Measurements from ENCODE around the gene BBS4. TPM values are rescaled to one million over a fixed set of nuclear protein-coding genes. Genes with fewer than 3 reads are reported as not detected.

The BBS4 gene
- total RNA-seq, 1 donor from 2014 or later: 26.6 TPM

DNA sequence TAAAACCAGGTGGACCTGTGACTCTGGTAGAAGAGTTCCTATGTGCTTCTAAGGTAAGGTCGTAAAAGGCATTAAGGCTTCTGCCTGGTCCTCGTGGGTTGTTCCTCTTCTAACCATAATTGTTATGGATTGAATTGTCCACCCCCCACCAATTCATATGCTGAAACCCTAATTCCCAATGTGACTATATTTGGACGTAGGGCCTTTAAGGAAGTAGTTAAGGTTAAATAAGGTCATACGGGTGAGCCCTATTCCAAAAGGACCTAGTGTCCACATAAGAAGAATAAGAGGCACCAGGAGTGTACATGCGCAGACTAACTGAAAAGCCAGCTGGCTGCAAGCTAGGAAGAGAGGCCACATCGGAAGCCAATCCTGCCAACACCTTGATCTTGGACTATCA lies 95.6 kb downstream of the BBS4 start:
- Histone ChIP-seq H3K9ac (ENCODE audit: low read depth in 1 of 3, low read length in 3 of 3) (no peak overlapping the region), H3K4me3 (ENCODE audit: low read length in 3 of 3) (peak overlapping the region in 1 of 3 donors; percentile 84), H3K4me1 (ENCODE audit: control insufficient read depth in 3 of 3, insufficient read depth in 3 of 3, low read length in 3 of 3) (peaks cover 23 to 45% (median 29%) of the 10 kb centered on the region in 3 donors), H3K9me3 (ENCODE audit: control insufficient read depth in 3 of 3, low read length in 3 of 3) (no peaks in the 10 kb centered on the region), H3K36me3 (ENCODE audit: control insufficient read depth in 3 of 3, insufficient read depth in 3 of 3, low read length in 3 of 3) (peaks cover 0 to 18% (median 6%) of the 10 kb centered on the region in 3 donors), H3K27ac (ENCODE audit: low read depth, low read length) (no peak overlapping the region), H3K27me3 (ENCODE audit: control insufficient read depth in 3 of 3, insufficient read depth in 3 of 3, low read length in 3 of 3) (no peaks in the 10 kb centered on the region)

GRCh38 chr15:72782274-72783003 lies 96.4 kb downstream of the BBS4 start:
- Histone ChIP-seq H3K9ac (ENCODE audit: low read depth in 1 of 3, low read length in 3 of 3) (peak overlapping the region; percentile 92 to 97 (median 95)), H3K4me1 (ENCODE audit: control insufficient read depth in 3 of 3, insufficient read depth in 3 of 3, low read length in 3 of 3) (peaks cover 23 to 45% (median 29%) of the 10 kb centered on the region in 3 donors), H3K27me3 (ENCODE audit: control insufficient read depth in 3 of 3, insufficient read depth in 3 of 3, low read length in 3 of 3) (no peaks in the 10 kb centered on the region), H3K4me3 (ENCODE audit: low read length in 3 of 3) (peak overlapping the region; percentile 84 to 97 (median 85)), H3K9me3 (ENCODE audit: control insufficient read depth in 3 of 3, low read length in 3 of 3) (no peaks in the 10 kb centered on the region), H3K27ac (ENCODE audit: low read depth, low read length) (peak overlapping the region; percentile 93), H3K36me3 (ENCODE audit: control insufficient read depth in 3 of 3, insufficient read depth in 3 of 3, low read length in 3 of 3) (peaks cover 0 to 15% (median 6%) of the 10 kb centered on the region in 3 donors)

DNA sequence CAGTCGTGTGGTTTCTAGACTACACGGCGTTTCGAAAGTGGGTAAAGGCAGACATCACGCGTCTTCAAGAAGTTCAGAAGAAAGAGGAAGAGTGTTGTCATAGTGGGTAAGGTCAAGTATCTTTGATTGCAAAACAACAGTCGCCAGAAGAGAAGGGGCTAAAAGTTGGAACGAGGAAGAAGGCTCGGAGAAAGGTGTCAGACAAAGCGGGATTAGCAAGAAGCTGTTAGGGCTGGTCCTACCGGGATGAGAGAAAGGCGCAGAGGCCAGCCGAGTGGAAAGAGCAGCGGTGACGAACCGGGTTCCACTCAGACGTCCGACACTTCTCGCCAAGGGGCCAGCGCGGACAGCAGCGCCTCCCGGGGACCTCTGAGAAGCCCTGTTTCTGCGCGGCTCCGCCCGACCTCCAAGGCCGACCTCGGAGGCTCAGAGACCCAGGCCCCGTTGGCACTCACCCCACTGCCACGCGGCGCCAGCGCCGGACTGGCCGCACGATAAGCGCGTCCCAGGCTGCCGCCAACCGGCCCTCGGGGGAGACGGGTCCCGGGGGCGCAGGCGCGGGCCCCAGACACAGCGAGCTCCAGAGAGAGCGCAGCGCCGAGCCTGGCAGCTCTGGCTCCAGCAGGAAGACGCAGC lies 97.1 kb downstream of the BBS4 start:
- H3K4me1 ChIP-seq (ENCODE audit: control insufficient read depth in 3 of 3, insufficient read depth in 3 of 3, low read length in 3 of 3): peaks cover 23 to 45% (median 29%) of the 10 kb centered on the region in 3 donors
- peaks cover 0 to 15% (median 6%) of the 10 kb centered on the region in 3 donors for H3K36me3 ChIP-seq (ENCODE audit: control insufficient read depth in 3 of 3, insufficient read depth in 3 of 3, low read length in 3 of 3)
- peak overlapping the region; percentile 93 for H3K27ac ChIP-seq (ENCODE audit: low read depth, low read length)
- peak overlapping the region; percentile 84 to 97 (median 85) for H3K4me3 ChIP-seq (ENCODE audit: low read length in 3 of 3)
- H3K9ac ChIP-seq (ENCODE audit: low read depth in 1 of 3, low read length in 3 of 3): peak overlapping the region; percentile 92 to 97 (median 95)
- H3K9me3 ChIP-seq (ENCODE audit: control insufficient read depth in 3 of 3, low read length in 3 of 3): no peaks in the 10 kb centered on the region
- H3K27me3 ChIP-seq (ENCODE audit: control insufficient read depth in 3 of 3, insufficient read depth in 3 of 3, low read length in 3 of 3): no peaks in the 10 kb centered on the region

DNA sequence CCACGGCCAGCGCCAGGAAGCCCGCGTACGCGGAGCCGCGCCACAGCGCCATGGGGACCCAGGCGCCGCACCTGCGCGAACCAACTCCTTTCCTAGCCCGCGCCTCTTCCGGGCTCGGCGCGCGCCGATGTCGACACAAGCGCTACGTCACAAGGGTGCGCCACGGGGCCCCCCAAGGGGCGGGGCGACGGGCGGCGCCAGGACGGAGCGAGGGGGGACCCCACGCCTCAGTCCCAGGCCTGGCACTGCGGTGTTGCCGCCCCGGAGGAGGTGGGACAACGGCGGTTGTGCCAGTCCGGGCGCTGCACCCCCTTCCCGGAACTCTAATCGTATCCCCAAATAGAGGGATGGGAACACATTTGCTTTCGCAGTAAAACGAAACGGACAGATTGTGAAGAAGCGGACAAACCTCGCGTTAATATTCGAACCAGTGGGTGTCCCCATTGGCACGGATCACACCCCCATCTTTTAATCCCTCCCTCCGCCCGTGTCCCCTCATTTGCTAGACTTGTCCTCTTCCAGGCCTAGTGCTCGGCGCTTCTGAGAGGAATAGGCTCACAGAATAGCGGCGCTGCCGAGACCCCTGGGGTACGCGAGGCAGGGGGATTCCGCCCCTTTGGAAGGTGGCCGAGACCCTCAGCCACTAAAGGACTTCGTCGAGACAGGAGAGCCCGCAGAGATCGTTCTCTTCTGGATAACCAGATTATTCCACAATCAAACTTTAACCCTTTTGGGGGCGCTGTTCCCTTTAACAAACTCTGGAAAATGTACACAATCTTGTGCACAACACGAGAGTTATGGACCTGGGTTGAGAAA lies 97.8 kb downstream of the BBS4 start, which contains the start of gene ADPGK:
Gene ADPGK (minus strand): TSS at position 119 of the 816 bp plus-strand sequence. CDS start 67 bp downstream, at position 52.
- H3K4me1 ChIP-seq (ENCODE audit: control insufficient read depth in 3 of 3, insufficient read depth in 3 of 3, low read length in 3 of 3): peaks cover 23 to 45% (median 29%) of the 10 kb centered on the region in 3 donors

GRCh38 chr15:72784456-72784876 lies 98.5 kb downstream of the BBS4 start:
- Histone ChIP-seq H3K27me3 (ENCODE audit: control insufficient read depth in 3 of 3, insufficient read depth in 3 of 3, low read length in 3 of 3) (no peaks in the 10 kb centered on the region), H3K9ac (ENCODE audit: low read depth in 1 of 3, low read length in 3 of 3) (peak overlapping the region; percentile 95 to 97 (median 97)), H3K36me3 (ENCODE audit: control insufficient read depth in 3 of 3, insufficient read depth in 3 of 3, low read length in 3 of 3) (peaks cover 0 to 6% (median 6%) of the 10 kb centered on the region in 3 donors), H3K4me1 (ENCODE audit: control insufficient read depth in 3 of 3, insufficient read depth in 3 of 3, low read length in 3 of 3) (peaks cover 23 to 45% (median 29%) of the 10 kb centered on the region in 3 donors), H3K4me3 (ENCODE audit: low read length in 3 of 3) (peak overlapping the region; percentile 84 to 97 (median 85)), H3K27ac (ENCODE audit: low read depth, low read length) (peak overlapping the region; percentile 93), H3K9me3 (ENCODE audit: control insufficient read depth in 3 of 3, low read length in 3 of 3) (no peaks in the 10 kb centered on the region)

More for the DNA sequence above, 97.8 kb downstream of the BBS4 start, which contains the start of gene ADPGK:
- H3K9ac ChIP-seq (ENCODE audit: low read depth in 1 of 3, low read length in 3 of 3): peak within 1 kb of the TSS; percentile 95 to 97 (median 97)
- H3K27ac ChIP-seq (ENCODE audit: low read depth, low read length): peak within 1 kb of the TSS; percentile 93
- H3K36me3 ChIP-seq (ENCODE audit: control insufficient read depth in 3 of 3, insufficient read depth in 3 of 3, low read length in 3 of 3): peaks cover 0 to 8% (median 6%) of the 10 kb centered on the region in 3 donors
- no peaks in the 10 kb centered on the region for H3K9me3 ChIP-seq (ENCODE audit: control insufficient read depth in 3 of 3, low read length in 3 of 3)
- H3K4me3 ChIP-seq (ENCODE audit: low read length in 3 of 3): peak within 1 kb of the TSS; percentile 84 to 97 (median 85)
- H3K27me3 ChIP-seq (ENCODE audit: control insufficient read depth in 3 of 3, insufficient read depth in 3 of 3, low read length in 3 of 3): no peaks in the 10 kb centered on the region

- no peak overlapping the region for H3K4me3 ChIP-seq (ENCODE audit: low read length in 3 of 3)
- no peaks in the 10 kb centered on the region for H3K27me3 ChIP-seq (ENCODE audit: control insufficient read depth in 3 of 3, insufficient read depth in 3 of 3, low read length in 3 of 3)
- H3K27ac ChIP-seq (ENCODE audit: low read depth, low read length): peak overlapping the region; percentile 93
- H3K4me1 ChIP-seq (ENCODE audit: control insufficient read depth in 3 of 3, insufficient read depth in 3 of 3, low read length in 3 of 3): peaks cover 22 to 45% (median 29%) of the 10 kb centered on the region in 3 donors
- H3K9me3 ChIP-seq (ENCODE audit: control insufficient read depth in 3 of 3, low read length in 3 of 3): no peaks in the 10 kb centered on the region
- H3K9ac ChIP-seq (ENCODE audit: low read depth in 1 of 3, low read length in 3 of 3): peak overlapping the region in 2 of 3 donors; percentile 2 to 95
- H3K36me3 ChIP-seq (ENCODE audit: control insufficient read depth in 3 of 3, insufficient read depth in 3 of 3, low read length in 3 of 3): peaks cover 0 to 6% (median 0%) of the 10 kb centered on the region in 3 donors
Observed at GRCh38 chr15:72785432-72785831, 99.4 kb downstream of the BBS4 start.

GRCh38 chr15:72785841-72786240 lies 99.8 kb downstream of the BBS4 start:
- peaks cover 0 to 2% (median 0%) of the 10 kb centered on the region in 3 donors for H3K36me3 ChIP-seq (ENCODE audit: control insufficient read depth in 3 of 3, insufficient read depth in 3 of 3, low read length in 3 of 3)
- no peaks in the 10 kb centered on the region for H3K9me3 ChIP-seq (ENCODE audit: control insufficient read depth in 3 of 3, low read length in 3 of 3)
- no peak overlapping the region for H3K9ac ChIP-seq (ENCODE audit: low read depth in 1 of 3, low read length in 3 of 3)
- H3K27me3 ChIP-seq (ENCODE audit: control insufficient read depth in 3 of 3, insufficient read depth in 3 of 3, low read length in 3 of 3): no peaks in the 10 kb centered on the region
- H3K4me3 ChIP-seq (ENCODE audit: low read length in 3 of 3): no peak overlapping the region
- H3K27ac ChIP-seq (ENCODE audit: low read depth, low read length): peak overlapping the region; percentile 93
- peaks cover 21 to 41% (median 29%) of the 10 kb centered on the region in 3 donors for H3K4me1 ChIP-seq (ENCODE audit: control insufficient read depth in 3 of 3, insufficient read depth in 3 of 3, low read length in 3 of 3)

GRCh38 chr15:72786242-72786641 lies 100.2 kb downstream of the BBS4 start:
- H3K27ac ChIP-seq (ENCODE audit: low read depth, low read length): no peak overlapping the region
- H3K4me1 ChIP-seq (ENCODE audit: control insufficient read depth in 3 of 3, insufficient read depth in 3 of 3, low read length in 3 of 3): peaks cover 21 to 37% (median 29%) of the 10 kb centered on the region in 3 donors
- peak overlapping the region in 1 of 3 donors; percentile 16 for H3K9ac ChIP-seq (ENCODE audit: low read depth in 1 of 3, low read length in 3 of 3)

GRCh38 chr15:72786676-72787345 lies 100.8 kb downstream of the BBS4 start:
- H3K27ac ChIP-seq (ENCODE audit: low read depth, low read length): no peak overlapping the region
- H3K36me3 ChIP-seq (ENCODE audit: control insufficient read depth in 3 of 3, insufficient read depth in 3 of 3, low read length in 3 of 3): no peaks in the 10 kb centered on the region
- peaks cover 19 to 32% (median 26%) of the 10 kb centered on the region in 3 donors for H3K4me1 ChIP-seq (ENCODE audit: control insufficient read depth in 3 of 3, insufficient read depth in 3 of 3, low read length in 3 of 3)
- H3K9me3 ChIP-seq (ENCODE audit: control insufficient read depth in 3 of 3, low read length in 3 of 3): no peaks in the 10 kb centered on the region
- H3K4me3 ChIP-seq (ENCODE audit: low read length in 3 of 3): no peak overlapping the region
- H3K27me3 ChIP-seq (ENCODE audit: control insufficient read depth in 3 of 3, insufficient read depth in 3 of 3, low read length in 3 of 3): no peaks in the 10 kb centered on the region
- no peak overlapping the region for H3K9ac ChIP-seq (ENCODE audit: low read depth in 1 of 3, low read length in 3 of 3)

More at GRCh38 chr15:72786242-72786641, 100.2 kb downstream of the BBS4 start:
- Histone ChIP-seq H3K4me3 (ENCODE audit: low read length in 3 of 3) (no peak overlapping the region), H3K27me3 (ENCODE audit: control insufficient read depth in 3 of 3, insufficient read depth in 3 of 3, low read length in 3 of 3) (no peaks in the 10 kb centered on the region), H3K36me3 (ENCODE audit: control insufficient read depth in 3 of 3, insufficient read depth in 3 of 3, low read length in 3 of 3) (no peaks in the 10 kb centered on the region), H3K9me3 (ENCODE audit: control insufficient read depth in 3 of 3, low read length in 3 of 3) (no peaks in the 10 kb centered on the region)

All from skeletal muscle tissue (tissue), 4 donors.